Measurements from ENCODE around the gene ARAP3. TPM values are rescaled to one million over a fixed set of nuclear protein-coding genes. Genes with fewer than 3 reads are reported as not detected.
"Not testable (repeated sequence)": the region's sequence is repeated elsewhere in the genome, so short reads cannot be mapped to it uniquely, and the experiment has no call there.

The ARAP3 gene
- 36.0 and 39.2 TPM in 2 replicates for total RNA-seq
- long read RNA-seq: 0 reads

GRCh38 chr5:141681695-141682641, at the start of gene ARAP3:
Gene ARAP3 (minus strand): TSS chr5:141682230. CDS start chr5:141680486, 1,744 bp downstream.
- TF ChIP-seq, protein P1, sequence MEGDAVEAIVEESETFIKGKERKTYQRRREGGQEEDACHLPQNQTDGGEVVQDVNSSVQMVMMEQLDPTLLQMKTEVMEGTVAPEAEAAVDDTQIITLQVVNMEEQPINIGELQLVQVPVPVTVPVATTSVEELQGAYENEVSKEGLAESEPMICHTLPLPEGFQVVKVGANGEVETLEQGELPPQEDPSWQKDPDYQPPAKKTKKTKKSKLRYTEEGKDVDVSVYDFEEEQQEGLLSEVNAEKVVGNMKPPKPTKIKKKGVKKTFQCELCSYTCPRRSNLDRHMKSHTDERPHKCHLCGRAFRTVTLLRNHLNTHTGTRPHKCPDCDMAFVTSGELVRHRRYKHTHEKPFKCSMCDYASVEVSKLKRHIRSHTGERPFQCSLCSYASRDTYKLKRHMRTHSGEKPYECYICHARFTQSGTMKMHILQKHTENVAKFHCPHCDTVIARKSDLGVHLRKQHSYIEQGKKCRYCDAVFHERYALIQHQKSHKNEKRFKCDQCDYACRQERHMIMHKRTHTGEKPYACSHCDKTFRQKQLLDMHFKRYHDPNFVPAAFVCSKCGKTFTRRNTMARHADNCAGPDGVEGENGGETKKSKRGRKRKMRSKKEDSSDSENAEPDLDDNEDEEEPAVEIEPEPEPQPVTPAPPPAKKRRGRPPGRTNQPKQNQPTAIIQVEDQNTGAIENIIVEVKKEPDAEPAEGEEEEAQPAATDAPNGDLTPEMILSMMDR (conservative IDR thresholded peaks at IDR 0.05): no peak
- Mint-ChIP-seq H3K9me3 (no peaks in the 10 kb centered on the region), H3K4me3 (peak within 1 kb of the TSS; percentile 87), H3K36me3 (ENCODE audit: low read depth) (peaks cover 4% of the 10 kb centered on the region), H3K4me1 (peaks cover 57% of the 10 kb centered on the region), H3K27me3 (ENCODE audit: low read depth) (no peaks in the 10 kb centered on the region), H3K27ac (ENCODE audit: unreplicated experiment) (peak within 1 kb of the TSS; percentile 96)
- DNase-seq (ENCODE audit: low read depth, low spot score): peak; percentile 47

DNA sequence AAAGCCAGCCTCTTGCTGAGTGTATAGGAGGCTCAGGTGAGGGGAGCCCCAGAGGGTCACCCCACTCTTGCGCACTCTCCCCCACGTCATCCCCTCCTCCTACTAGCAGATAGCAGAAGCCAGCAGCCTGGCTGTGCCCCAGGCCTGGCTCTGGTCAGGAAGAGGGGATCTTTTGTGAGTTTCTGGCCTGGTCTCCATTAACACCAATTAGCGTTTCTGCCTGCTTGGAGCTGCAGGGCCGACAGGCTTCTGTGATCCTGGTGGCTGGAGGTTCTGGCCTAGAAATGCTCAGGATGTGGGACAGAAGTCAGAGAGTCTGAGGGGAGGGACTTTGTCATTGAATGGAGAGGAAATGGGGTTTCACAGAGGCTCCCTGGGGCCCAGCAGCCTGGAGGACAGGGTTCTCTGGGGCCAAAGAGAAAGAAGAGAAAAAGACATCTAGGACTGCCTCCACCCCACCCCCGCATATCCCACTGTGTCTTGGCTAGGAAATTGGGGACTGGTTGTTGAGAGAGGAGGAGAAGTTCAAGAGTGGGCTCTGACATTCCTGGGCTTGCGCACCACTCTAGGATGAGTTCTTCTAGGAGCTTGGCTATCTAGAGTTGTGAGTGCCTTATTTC, 47.5 kb upstream of the ARAP3 start:
- Mint-ChIP-seq H3K4me1 (peaks cover 26% of the 10 kb centered on the region), H3K36me3 (ENCODE audit: low read depth) (no peaks in the 10 kb centered on the region), H3K27ac (ENCODE audit: unreplicated experiment) (no peak overlapping the region), H3K9me3 (no peaks in the 10 kb centered on the region), H3K27me3 (ENCODE audit: low read depth) (no peaks in the 10 kb centered on the region), H3K4me3 (no peak overlapping the region)
- DNase-seq (ENCODE audit: low read depth, low spot score): no peak
- TF ChIP-seq, protein P1 (conservative IDR thresholded peaks at IDR 0.05): no peak

- Mint-ChIP-seq H3K9me3 (no peaks in the 10 kb centered on the region), H3K4me1 (peaks cover 26% of the 10 kb centered on the region), H3K36me3 (ENCODE audit: low read depth) (no peaks in the 10 kb centered on the region), H3K27me3 (ENCODE audit: low read depth) (no peaks in the 10 kb centered on the region), H3K4me3 (no peak overlapping the region), H3K27ac (ENCODE audit: unreplicated experiment) (no peak overlapping the region)
- TF ChIP-seq, protein P1 (conservative IDR thresholded peaks at IDR 0.05): no peak
- DNase-seq (ENCODE audit: low read depth, low spot score): no peak
Measured at GRCh38 chr5:141725891-141726290, 43.9 kb upstream of the ARAP3 start.

DNA sequence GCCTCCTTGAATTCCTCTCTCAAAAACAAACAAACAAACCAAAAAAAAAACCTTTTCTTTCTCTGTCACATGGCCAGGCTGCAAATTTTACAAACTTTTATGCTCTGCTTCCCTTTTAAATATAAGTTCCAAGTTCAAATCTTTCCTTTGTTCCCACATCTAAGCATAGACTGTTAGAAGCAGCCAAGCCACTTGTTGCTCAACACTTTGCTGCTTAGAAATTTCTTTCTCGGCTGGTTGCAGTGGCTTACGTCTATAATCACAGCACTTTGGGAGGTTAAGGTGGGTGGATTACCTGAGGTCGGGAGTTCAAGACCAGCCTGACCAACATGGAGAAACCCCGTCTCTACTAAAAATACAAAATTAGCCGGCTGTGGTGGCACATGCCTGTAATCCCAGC, 43.1 kb upstream of the ARAP3 start:
- H3K36me3 Mint-ChIP-seq (ENCODE audit: low read depth); H3K9me3 Mint-ChIP-seq; DNase-seq (ENCODE audit: low read depth, low spot score); H3K27ac Mint-ChIP-seq (ENCODE audit: unreplicated experiment); H3K27me3 Mint-ChIP-seq (ENCODE audit: low read depth); H3K4me3 Mint-ChIP-seq: not testable (repeated sequence)
- peaks cover 20% of the 10 kb centered on the region for H3K4me1 Mint-ChIP-seq

DNA sequence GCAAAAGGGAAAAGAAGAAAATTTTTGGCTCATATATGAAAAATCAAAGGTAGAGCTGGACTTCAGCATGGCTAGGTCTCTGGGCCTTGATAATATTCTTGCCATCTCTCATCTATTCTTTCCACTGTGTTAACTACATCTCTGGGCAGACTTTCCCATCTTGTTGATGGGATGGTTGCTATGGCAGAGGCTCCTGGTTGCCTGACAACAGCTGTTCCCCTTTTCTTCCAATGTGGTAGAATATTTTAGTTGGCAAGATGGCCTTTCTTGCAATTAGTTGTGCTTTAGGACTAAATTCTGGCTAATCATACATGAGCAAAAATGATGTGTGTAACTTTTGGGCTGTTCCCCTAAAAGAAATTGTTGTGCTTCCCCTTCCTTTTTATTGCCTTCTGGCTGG, 40.2 kb upstream of the ARAP3 start:
- no peak for DNase-seq (ENCODE audit: low read depth, low spot score)
- H3K27ac Mint-ChIP-seq (ENCODE audit: unreplicated experiment): no peak overlapping the region
- no peak overlapping the region for H3K4me3 Mint-ChIP-seq
- TF ChIP-seq, protein P1 (conservative IDR thresholded peaks at IDR 0.05): no peak
- no peaks in the 10 kb centered on the region for H3K9me3 Mint-ChIP-seq
- H3K4me1 Mint-ChIP-seq: peaks cover 5% of the 10 kb centered on the region
- H3K27me3 Mint-ChIP-seq (ENCODE audit: low read depth): no peaks in the 10 kb centered on the region
- H3K36me3 Mint-ChIP-seq (ENCODE audit: low read depth): no peaks in the 10 kb centered on the region

GRCh38 chr5:141717043-141717442, 35.0 kb upstream of the ARAP3 start:
- Mint-ChIP-seq H3K4me1 (peaks cover 12% of the 10 kb centered on the region), H3K9me3 (no peaks in the 10 kb centered on the region), H3K27ac (ENCODE audit: unreplicated experiment) (no peak overlapping the region), H3K4me3 (no peak overlapping the region), H3K36me3 (ENCODE audit: low read depth) (no peaks in the 10 kb centered on the region), H3K27me3 (ENCODE audit: low read depth) (no peaks in the 10 kb centered on the region)
- TF ChIP-seq, protein P1 (conservative IDR thresholded peaks at IDR 0.05): no peak
- no peak for DNase-seq (ENCODE audit: low read depth, low spot score)
